GM12874 (cell line): ENCODE measurements around the gene LRRC27.

Experiments used
- TF ChIP-seq, protein P1 (sequence below): IDR thresholded peaks from 2 replicates; pipeline ENCODE4 v1.5.1; 2011; ENCODE audit warnings: low read depth, mild to moderate bottlenecking, control low read depth, low read length, moderate library complexity; ENCODE audit not compliant: insufficient read depth

LRRC27 gene

DNA sequence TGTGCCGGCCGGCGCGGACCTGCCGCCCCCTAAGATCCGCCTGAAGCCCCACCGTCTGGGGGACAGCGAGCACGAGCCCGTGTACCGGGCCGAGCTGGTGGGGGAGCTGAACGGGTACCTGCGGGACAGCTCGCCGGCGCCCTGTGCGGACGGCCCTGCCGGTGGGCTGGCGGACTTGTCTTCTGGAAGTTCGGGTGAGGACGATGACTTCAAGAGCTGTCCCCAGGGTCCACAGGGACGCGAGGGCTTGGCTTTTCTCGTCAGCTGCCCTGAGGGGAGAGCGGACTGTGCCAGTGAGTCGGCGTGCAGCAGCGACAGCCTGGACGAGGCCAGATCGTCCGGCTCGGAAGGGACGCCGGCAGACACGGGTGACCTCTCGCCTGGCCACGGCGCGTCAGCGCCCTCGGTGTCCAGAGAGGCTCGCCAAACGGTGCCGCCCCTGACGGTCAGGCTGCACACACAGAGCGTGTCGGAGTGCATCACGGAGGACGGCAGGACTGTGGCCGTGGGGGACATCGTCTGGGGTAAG is 73.5 kb downstream of the LRRC27 start:
- TF ChIP-seq, protein P1, sequence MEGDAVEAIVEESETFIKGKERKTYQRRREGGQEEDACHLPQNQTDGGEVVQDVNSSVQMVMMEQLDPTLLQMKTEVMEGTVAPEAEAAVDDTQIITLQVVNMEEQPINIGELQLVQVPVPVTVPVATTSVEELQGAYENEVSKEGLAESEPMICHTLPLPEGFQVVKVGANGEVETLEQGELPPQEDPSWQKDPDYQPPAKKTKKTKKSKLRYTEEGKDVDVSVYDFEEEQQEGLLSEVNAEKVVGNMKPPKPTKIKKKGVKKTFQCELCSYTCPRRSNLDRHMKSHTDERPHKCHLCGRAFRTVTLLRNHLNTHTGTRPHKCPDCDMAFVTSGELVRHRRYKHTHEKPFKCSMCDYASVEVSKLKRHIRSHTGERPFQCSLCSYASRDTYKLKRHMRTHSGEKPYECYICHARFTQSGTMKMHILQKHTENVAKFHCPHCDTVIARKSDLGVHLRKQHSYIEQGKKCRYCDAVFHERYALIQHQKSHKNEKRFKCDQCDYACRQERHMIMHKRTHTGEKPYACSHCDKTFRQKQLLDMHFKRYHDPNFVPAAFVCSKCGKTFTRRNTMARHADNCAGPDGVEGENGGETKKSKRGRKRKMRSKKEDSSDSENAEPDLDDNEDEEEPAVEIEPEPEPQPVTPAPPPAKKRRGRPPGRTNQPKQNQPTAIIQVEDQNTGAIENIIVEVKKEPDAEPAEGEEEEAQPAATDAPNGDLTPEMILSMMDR, result no peak

DNA sequence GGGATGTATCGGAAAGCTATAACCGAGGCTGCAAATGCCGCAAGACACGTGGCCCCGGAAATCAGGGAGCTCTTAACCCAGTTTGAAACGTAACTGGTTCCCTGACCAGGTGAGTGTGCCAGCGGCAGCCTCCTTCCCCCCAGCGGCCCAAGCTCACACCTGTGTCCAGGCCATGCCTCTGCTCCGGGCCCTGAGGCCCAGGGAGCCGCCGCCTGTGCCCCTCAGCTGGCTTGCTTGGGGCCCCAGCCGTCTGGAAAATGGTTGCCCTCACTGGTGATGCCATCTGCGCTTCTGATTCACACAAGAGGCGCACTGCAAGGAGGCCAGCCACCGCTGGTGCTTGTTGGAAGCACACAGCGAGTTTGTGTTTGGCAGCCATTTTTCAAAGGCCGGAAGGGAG is 74.2 kb downstream of the LRRC27 start:
- TF ChIP-seq, protein P1, result no peak

DNA sequence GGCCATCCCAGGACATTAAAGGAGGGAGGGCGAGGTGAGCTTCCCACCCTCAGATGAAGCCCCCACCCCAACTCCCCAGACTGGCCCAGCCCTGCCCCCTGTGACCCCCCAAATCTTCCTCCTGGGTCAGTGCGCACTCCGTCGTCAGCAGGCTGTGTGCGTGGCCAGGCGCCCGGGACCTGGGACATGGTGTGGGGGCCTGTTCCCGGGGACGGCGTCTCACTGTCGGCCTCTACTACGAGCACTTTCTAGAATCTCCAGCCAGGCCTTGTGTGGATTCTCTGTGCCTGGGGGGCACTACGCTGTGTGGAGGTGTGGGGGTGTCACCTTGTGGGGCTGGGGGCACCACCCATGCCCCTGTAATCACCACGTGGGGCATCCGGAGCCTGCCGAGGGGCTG is 74.8 kb downstream of the LRRC27 start:
- TF ChIP-seq, protein P1, result no peak

DNA sequence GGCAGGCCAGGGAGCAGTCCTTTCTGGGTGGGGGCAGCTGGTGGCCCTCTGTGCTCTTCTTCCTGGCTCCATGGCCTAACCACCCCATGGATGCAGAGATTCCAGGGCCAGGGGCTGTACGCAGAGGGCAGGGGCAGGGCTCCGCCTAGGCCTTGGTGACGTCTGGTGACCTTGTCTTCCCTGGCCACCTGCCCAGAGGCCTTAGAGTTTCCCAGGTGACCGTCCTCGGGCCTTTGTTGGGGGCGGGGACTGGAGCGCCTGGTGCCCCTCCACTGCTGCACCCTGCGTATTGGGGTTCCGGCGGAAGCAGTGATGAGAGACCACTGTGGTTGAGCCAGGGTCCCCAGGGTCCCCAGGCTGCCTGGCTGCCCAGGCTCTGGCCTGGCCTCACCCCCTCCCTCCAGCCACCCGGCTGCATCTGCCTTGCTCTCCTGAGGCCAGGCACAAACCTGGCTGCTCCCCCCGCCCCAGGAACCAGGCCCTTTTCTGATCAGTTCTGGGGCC is 75.3 kb downstream of the LRRC27 start:
- TF ChIP-seq, protein P1, result no peak

DNA sequence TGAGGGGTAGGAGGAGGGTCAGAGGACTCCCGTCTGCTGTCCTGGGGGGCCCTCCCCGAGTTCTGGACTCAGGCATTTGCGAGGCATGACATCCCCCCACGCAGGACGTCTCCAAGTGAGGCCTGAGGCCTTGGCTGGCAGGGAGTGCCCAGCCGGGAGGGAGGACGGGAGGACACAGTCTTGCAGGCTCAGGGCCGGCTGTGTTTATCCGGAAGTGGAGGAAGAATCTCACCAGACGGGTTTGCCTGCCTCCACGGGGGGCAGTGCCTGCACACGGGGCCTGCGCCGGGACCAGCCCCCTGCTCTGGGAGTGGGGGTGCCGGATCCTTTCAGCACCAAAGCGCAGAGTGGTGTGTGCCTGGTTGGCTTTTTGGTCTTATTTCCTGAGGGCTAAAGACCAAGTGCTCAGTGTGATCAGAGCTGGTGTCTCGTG is 75.9 kb downstream of the LRRC27 start:
- TF ChIP-seq, protein P1, result no peak

DNA sequence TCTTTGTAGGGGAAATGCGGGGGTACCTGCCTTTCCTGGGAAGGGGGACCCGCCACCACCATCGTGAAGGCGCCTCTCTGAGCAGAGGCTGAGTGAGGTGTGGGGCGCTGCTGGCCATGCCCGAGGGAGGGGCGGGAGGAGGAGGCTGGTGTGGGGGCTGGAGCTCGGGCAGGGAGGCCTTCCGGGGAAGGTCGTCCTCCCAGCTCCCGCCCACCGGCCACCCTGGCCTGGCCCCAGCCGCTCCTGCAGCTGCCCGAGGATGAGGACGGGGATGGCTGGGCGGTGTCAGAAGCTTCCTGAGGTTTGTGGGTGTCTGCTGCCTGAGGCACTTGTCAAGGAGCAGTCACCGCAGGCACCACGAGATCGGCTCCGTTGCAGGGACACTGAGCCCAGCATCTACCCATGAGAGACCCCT is 76.4 kb downstream of the LRRC27 start:
- TF ChIP-seq, protein P1, result no peak

DNA sequence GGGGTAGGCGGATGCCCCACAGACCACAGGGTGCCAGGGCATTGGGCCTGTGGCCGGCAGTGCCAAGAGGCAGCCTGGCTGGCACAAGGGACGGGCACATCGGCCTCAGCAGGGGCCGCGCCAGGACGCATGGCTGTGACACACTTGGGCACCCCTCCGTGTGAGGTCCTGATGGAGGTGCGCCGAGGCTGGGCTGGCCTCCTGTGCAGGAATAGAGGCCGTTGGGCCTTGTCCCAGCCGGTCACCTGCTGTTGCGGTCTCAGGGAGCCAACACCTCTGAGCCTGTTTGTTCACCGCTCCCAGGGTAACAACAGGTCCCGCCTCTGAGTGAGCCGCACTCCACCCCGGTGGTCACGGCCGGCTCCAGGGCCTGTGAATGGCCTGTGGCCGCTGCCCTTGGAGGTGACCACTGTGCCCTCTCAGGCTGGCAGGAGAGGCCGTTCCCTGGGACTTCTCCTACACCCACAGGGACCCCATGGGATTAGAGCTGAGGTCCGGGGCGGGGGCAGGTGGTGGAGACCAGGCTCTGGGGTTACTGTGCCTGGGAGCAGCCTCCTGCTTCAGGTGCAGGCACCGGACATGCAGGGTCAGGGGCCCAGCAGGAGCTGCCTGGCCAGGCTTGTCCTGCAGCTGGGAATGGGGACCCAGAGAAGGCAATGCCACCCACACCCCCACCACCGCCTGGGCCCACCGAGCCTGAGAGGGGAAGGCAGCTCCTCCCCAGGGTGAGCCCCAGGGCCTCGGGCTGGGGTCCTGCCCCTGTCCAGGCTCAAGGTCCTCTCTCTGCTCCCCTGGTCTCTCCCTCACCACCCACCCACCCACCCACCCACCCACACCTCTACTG is 77.1 kb downstream of the LRRC27 start:
- TF ChIP-seq, protein P1, result no peak
